ENCODE results near the gene PERCC1. TPM values are rescaled to one million over a fixed set of nuclear protein-coding genes. Genes with fewer than 3 reads are reported as not detected.

The PERCC1 gene
- total RNA-seq, 1 donor, result not detected

DNA sequence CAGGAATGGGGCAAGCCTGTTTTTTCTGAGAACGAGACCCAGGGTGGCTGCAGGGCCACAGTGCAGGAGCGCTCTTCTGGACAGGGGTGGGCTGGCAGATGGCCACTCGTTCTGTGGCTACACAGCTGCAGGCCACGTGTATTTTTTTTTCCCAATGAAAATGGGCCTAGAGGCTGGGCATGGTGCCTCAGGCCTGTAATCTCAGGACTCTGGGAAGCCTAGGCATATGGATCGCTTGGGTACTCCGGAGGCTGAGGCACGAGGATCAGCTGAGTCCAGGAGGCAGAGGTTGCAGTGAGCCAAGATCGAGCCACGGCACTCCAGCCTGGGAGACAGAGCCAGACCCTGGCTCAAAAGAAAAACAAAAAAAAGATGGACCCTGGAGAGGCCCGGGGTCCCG lies 23.1 kb upstream of the PERCC1 start:
- peak; percentile 43 for DNase-seq (ENCODE audit: low read depth)
- H3K4me3 ChIP-seq (ENCODE audit: low read depth, low read length), result peak overlapping the region; percentile 28
- TF ChIP-seq, protein P1, sequence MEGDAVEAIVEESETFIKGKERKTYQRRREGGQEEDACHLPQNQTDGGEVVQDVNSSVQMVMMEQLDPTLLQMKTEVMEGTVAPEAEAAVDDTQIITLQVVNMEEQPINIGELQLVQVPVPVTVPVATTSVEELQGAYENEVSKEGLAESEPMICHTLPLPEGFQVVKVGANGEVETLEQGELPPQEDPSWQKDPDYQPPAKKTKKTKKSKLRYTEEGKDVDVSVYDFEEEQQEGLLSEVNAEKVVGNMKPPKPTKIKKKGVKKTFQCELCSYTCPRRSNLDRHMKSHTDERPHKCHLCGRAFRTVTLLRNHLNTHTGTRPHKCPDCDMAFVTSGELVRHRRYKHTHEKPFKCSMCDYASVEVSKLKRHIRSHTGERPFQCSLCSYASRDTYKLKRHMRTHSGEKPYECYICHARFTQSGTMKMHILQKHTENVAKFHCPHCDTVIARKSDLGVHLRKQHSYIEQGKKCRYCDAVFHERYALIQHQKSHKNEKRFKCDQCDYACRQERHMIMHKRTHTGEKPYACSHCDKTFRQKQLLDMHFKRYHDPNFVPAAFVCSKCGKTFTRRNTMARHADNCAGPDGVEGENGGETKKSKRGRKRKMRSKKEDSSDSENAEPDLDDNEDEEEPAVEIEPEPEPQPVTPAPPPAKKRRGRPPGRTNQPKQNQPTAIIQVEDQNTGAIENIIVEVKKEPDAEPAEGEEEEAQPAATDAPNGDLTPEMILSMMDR (IDR thresholded peaks at IDR 0.05; ENCODE audit: insufficient read depth, low read length), result no peak

DNA sequence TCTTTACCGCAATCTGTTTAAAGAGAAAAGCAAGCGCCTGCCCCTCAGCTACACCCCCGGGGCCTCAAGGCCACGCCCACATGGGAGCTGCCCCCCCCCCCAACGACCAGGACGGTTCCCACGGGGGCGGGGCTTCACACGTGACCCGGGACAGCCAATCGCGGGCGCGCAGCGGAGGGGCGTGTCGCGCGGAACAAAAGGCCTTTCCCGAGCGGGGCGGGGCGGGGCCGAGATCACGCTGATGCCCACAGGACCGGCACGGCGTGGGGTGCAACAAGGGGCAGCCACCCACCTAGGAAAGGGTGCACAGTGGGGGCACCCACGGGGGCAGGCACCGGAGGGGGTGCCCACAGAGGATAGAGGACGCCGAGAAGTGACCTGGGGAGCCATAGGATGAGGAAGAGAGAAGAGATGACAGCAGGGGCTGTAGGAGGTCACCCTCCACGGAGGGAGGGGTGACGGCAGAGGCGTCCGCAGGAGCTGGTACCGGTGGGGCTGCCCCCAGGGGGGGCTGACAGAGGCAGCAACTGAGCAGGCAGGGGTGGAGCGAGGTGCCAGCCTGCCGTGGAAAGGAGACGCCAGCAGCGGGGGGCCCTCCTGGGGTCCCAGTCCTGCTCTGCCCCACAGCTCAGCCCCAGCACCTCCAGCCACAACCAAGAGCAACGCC lies 22.6 kb upstream of the PERCC1 start:
- TF ChIP-seq, protein P1 (IDR thresholded peaks at IDR 0.05; ENCODE audit: insufficient read depth, low read length), result no peak
- peak; percentile 82 for DNase-seq (ENCODE audit: low read depth)
- H3K4me3 ChIP-seq (ENCODE audit: low read depth, low read length), result peak overlapping the region; percentile 70

DNA sequence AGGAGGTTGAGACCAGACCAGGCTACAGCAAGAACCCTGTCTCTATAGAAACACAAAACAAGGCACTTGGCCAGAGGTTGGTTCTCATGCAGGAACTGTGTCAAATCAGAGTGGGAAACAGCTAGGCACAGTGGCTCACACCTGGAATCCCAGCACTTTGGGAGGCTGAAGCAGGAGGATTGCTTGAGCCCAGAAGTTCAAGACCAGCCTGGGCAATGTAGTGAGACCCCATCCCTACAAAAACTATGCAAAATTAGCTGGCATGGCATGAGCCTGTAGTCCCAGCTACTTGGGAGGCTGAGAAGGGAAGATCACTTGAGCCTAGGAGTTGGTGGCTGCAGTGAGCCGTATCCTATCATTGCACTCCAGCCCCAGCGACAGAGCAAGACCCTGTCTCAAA lies 18.0 kb upstream of the PERCC1 start:
- TF ChIP-seq, protein P1 (IDR thresholded peaks at IDR 0.05; ENCODE audit: insufficient read depth, low read length), result no peak
- DNase-seq (ENCODE audit: low read depth), result no peak
- H3K4me3 ChIP-seq (ENCODE audit: low read depth, low read length), result no peak overlapping the region

DNA sequence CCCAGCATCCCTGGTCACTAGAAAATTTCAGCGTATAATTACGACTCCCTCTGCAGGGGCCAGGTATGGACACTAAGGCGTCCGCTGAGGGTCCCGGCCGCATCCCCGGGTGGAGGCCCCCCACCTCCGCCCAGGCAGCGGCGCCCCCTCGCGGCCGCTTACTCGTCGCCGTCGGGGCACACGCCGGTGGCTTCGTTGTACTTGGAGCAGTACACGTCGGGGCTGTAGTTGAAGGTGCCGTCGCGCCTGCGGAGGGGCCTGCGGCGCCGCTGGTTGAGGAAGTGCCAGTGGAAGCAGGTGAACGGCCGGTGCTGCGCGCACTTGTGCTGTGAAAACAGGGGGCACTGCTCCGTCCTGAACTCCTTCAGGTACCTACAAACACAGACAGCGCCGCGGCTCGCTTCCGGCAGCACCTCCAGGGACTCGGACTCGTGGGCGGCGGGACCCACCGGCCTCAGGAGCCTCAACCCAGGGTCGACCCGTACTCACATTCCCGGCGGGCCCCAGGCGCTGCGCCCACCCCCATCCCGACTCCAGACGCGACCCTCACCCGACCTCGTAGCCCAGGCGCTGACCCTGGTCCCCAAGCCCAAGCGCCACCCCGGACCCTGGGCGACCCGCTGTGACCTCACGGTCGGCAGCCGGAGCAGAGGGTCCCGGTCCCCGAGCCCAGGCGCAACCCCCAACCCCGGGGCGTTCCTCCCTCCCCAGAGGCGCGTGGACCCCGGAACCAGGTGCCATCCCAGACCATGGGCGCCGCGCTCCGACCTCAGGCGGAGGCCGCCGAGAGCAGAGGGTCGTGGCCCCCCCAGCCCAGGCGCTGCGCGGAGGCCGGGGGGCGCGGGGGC lies 17.0 kb upstream of the PERCC1 start:
- DNase-seq (ENCODE audit: low read depth), result peak; percentile 39
- H3K4me3 ChIP-seq (ENCODE audit: low read depth, low read length), result peak overlapping the region; percentile 84
- TF ChIP-seq, protein P1 (IDR thresholded peaks at IDR 0.05; ENCODE audit: insufficient read depth, low read length), result peak; percentile 55

DNA sequence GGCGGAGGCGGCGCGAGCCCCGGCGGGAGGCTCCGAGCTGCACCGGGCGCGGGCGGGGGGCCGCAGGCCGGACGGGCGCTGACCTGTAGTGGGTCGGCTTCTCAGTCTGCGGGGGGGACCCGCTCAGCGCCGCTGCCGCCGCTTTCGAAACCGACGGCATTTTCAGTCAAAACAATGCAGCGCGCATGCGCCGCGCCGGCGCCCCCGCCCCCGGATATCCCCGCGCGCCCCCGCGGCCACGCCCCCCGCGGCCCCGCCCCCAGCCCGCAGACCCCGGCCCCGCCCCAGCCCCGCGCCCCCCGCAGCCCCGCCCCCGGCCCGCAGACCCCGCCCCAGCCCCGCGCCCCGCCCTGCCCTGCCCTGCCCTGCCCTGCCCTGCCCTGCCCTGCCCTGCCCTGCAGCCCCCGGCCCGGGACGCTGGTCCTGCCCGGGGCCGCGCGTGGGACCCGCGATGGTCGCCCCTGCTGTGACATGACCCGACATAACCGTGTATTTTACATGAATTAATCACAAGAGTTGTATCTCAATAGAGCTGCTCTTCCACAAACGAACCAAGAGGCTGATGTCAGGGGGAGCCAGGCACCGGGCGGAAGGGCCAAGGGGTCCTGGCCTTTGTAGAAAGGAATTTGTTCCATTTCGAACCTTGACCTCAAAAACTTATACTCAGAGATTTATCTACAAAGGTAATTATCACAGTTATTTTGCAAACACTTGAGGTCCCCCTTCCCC lies 16.2 kb upstream of the PERCC1 start, which contains the start of gene UNKL:
TSS of gene UNKL (minus strand) at position 173 of the 729 bp plus-strand sequence. CDS start at position 160, 13 bp downstream.
- peak within 1 kb of the TSS; percentile 84 for H3K4me3 ChIP-seq (ENCODE audit: low read depth, low read length)
- DNase-seq (ENCODE audit: low read depth), result peak; percentile 47
- TF ChIP-seq, protein P1 (IDR thresholded peaks at IDR 0.05; ENCODE audit: insufficient read depth, low read length), result no peak

DNA sequence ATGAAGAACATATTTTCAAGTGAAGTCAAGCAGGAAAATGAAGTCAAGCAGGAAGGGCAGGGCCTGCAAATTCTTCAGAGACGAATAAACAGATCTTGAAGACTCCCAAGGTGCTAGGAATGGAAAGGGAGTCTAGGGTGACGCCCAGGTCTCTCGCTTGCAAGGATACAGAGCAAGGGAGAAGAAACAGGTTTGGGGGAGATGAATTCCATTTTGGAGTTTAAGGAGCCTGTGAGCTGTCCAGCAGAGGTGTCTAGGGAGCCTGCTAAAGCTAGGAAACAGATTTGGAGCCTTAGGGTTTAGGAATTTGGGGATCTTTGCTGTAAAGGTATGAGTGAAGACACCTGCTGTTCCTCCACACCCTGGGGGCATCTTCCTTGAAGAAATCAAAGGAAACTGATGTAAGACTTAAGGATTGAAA lies 14.3 kb upstream of the PERCC1 start:
- DNase-seq (ENCODE audit: low read depth), result no peak
- TF ChIP-seq, protein P1 (IDR thresholded peaks at IDR 0.05; ENCODE audit: insufficient read depth, low read length), result no peak
- no peak overlapping the region for H3K4me3 ChIP-seq (ENCODE audit: low read depth, low read length)
